K562 (cell line): ENCODE measurements around the gene KLRC3. TPM values are rescaled to one million over a fixed set of nuclear protein-coding genes. Genes with fewer than 3 reads are reported as not detected.

Experiments
- ATF4 ChIP-seq: fragments of 450-650 bp; formaldehyde crosslinking; IDR thresholded peaks from 2 replicates; pipeline ENCODE4 v1.4.0; 2022; ENCODE audit warnings: mild to moderate bottlenecking, moderate library complexity
- E2F6 ChIP-seq, 2 experiments: IDR thresholded peaks; 2 replicates each; pipeline ENCODE4 v1.6.1; 2011; ENCODE audit warnings: borderline replicate concordance in 1 of 2, control low read depth in 1 of 2, low read depth in 1 of 2, low read length in 1 of 2, mild to moderate bottlenecking in 1 of 2, mixed read lengths in 1 of 2, moderate library complexity in 1 of 2; ENCODE audit not compliant: insufficient read depth in 1 of 2, insufficient read length in 1 of 2, poor library complexity in 1 of 2, severe bottlenecking in 1 of 2; ENCODE audit errors: extremely low read depth in 1 of 2
- IRF9 ChIP-seq: fragments of 450-650 bp; IDR thresholded peaks from 2 replicates; pipeline ENCODE4 v1.6.1; 2016; ENCODE audit warnings: missing biosample characterization, missing genetic modification characterization
- PYGO2 ChIP-seq: fragments of 450-650 bp; IDR thresholded peaks from 2 replicates; pipeline ENCODE4 v1.6.1; 2016; ENCODE audit warnings: mild to moderate bottlenecking, missing genetic modification characterization, moderate library complexity, missing compliant biosample characterization
- SMARCC2 ChIP-seq: fragments of 450-650 bp; IDR thresholded peaks from 2 replicates; pipeline ENCODE4 v1.6.1; 2017; ENCODE audit warnings: antibody characterized with exemption, moderate library complexity, mild to moderate bottlenecking, low read depth
- ZNF407 ChIP-seq: fragments of 450-650 bp; IDR thresholded peaks from 2 replicates; pipeline ENCODE4 v1.6.1; 2016; ENCODE audit warnings: low read depth
- ZNF518B ChIP-seq: fragments of 250-450 bp; sonication (Bioruptor Pico); IDR thresholded peaks from 2 replicates; pipeline ENCODE4 v1.5.0; 2021; ENCODE audit warnings: mild to moderate bottlenecking, moderate library complexity
- ZNF696 ChIP-seq: fragments of 250-450 bp; sonication (Bioruptor Pico); conservative IDR thresholded peaks from 2 replicates; pipeline ENCODE4 v1.4.0; 2020; ENCODE audit warnings: mild to moderate bottlenecking, moderate library complexity
- polyA plus RNA-seq, 8 experiments: library from polyadenylated mRNA; depleted of rRNA in 4 of 8; stranded (reverse) in 5 of 8; unstranded in 3 of 8; fragments of >200 nt; fragmentation: Nextera tagmentation in 2 of 8; fragmentation: Illumina TruSeq in 1 of 8; extraction: Ambion mirVana in 2 of 8; extraction: Trizol in 1 of 8; gene quantifications; 2 replicates each; pipeline versions ENCODE4 v1.2.1 to v1.2.3, GENCODE V29; 2011 to 2014; ENCODE audit warnings: inconsistent platforms in 1 of 8, missing spikeins in 1 of 8
- total RNA-seq, 7 experiments: library from RNA; depleted of rRNA in 6 of 7; stranded (reverse); fragments of >200 nt in 6 of 7; fragmentation: Illumina TruSeq in 2 of 7; extraction: Trizol in 2 of 7; gene quantifications; 2 replicates each; pipeline versions ENCODE4 v1.2.1 to v1.2.3, GENCODE V29; 2011 to 2021; ENCODE audit warnings: low replicate concordance in 1 of 7

Gene KLRC3
- total and polyA plus RNA-seq, 9 of the 15 experiments (the other 6 are each of a cell fraction or from before 2014, with no cell fraction given), result 0.09 to 0.32 (median 0.18) TPM; not detected in 5

- no peak for TF ChIP-seq ZNF407
- TF ChIP-seq IRF9 (tag), result no peak
- TF ChIP-seq SMARCC2, result no peak
- TF ChIP-seq ZNF696 (CRISPR knock-in tag), result no peak
- TF ChIP-seq E2F6 (IDR thresholded peaks at IDR 0.05; ENCODE audit: borderline replicate concordance in 1 of 2, extremely low read depth in 1 of 2, insufficient read depth in 1 of 2, insufficient read length in 1 of 2, low read depth in 1 of 2, low read length in 1 of 2, poor library complexity in 1 of 2, severe bottlenecking in 1 of 2), result peak in 1 of 2 experiments; percentile 22
- TF ChIP-seq PYGO2 (tag), result no peak
- no peak for TF ChIP-seq ATF4
- no peak for TF ChIP-seq ZNF518B (CRISPR knock-in tag)
Measured at GRCh38 chr12:10363914-10364814, 56.2 kb downstream of the KLRC3 start (continued).
